ENCODE measurements around the gene RHBDL3. TPM values are rescaled to one million over a fixed set of nuclear protein-coding genes. Genes with fewer than 3 reads are reported as not detected.

Gene RHBDL3
- total RNA-seq, 1 experiment from 2014 or later, result 12.5 TPM

DNA sequence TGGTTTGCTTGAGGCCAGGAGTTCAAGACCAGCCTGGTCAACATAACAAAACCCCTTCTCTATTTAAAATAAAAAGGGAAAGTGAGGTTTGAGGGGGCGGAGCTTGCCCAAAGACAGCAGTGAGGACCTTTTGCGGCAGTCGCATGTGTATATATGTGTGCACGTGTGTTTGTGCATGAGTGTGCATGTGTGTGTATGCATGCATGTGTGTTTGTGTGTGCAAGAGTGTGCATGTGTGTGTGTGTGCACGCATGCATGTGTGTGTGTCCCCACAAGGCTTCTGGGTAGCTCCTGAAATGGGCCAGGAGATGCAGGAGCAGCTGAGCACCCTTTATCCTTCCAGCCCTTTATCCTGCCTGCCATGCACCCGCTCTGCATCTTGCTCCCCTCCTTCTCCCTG, 9.0 kb downstream of the RHBDL3 start:
- Histone ChIP-seq H3K79me1 (ENCODE audit: insufficient read depth, low read depth, low read length, poor library complexity, severe bottlenecking) (no peaks in the 10 kb centered on the region), H4K8ac (replicated peaks; ENCODE audit: insufficient read length, low read depth, low read length) (no peak overlapping the region), H3K9me3 (ENCODE audit: control insufficient read depth, low read depth, low read length) (no peaks in the 10 kb centered on the region), H2AFZ (ENCODE audit: low read length) (no peak overlapping the region), H4K20me1 (ENCODE audit: control insufficient read depth, insufficient read depth, insufficient read length) (peaks cover 2% of the 10 kb centered on the region), H3K18ac (ENCODE audit: insufficient read length, low read depth, low read length) (no peak overlapping the region), H2BK120ac (ENCODE audit: low read depth, low read length, poor library complexity, severe bottlenecking) (no peak overlapping the region), H3K23me2 (ENCODE audit: insufficient read length, low read depth, low read length, poor library complexity, severe bottlenecking) (no peaks in the 10 kb centered on the region), H2AK5ac (ENCODE audit: insufficient read length, low read length) (no peak overlapping the region), H3K79me2 (ENCODE audit: insufficient read depth, low read length) (no peaks in the 10 kb centered on the region), H3K27me3 (ENCODE audit: insufficient read depth, low read length) (no peaks in the 10 kb centered on the region), H3T11ph (ENCODE audit: low read length) (no peak overlapping the region), H3K4ac (ENCODE audit: low read depth, low read length) (no peak overlapping the region), H2BK5ac (ENCODE audit: insufficient read length, low read length) (no peak overlapping the region), H3K4me1 (ENCODE audit: insufficient read depth, low read length) (peaks cover 14% of the 10 kb centered on the region), H4K5ac (ENCODE audit: insufficient read length, low read depth, low read length) (no peak overlapping the region), H3K9ac (ENCODE audit: extremely low read depth, insufficient read length, low read length) (no peak overlapping the region), H2BK15ac (ENCODE audit: low read depth, low read length) (no peak overlapping the region), H2BK20ac (ENCODE audit: low read depth, low read length, poor library complexity, severe bottlenecking) (no peak overlapping the region), H3K23ac (ENCODE audit: insufficient read length, low read depth, low read length) (no peak overlapping the region), H3K27ac (ENCODE audit: insufficient read length, low read depth, low read length) (no peak overlapping the region), H3K4me2 (ENCODE audit: insufficient read depth, insufficient read length, low read length) (no peak overlapping the region), H2BK12ac (ENCODE audit: insufficient read length, low read depth, low read length) (no peak overlapping the region), H3K56ac (ENCODE audit: insufficient read length, low read depth, low read length) (no peak overlapping the region), H3K14ac (ENCODE audit: insufficient read depth, low read length) (no peak overlapping the region), H4K91ac (ENCODE audit: insufficient read length, low read depth, low read length) (no peak overlapping the region)
- Mint-ChIP-seq H3K9me3 (no peaks in the 10 kb centered on the region), H3K27ac (peak overlapping the region in 2 of 3 experiments; percentile 57 to 94; a peak in 3 of 7 replicates), H3K27me3 (ENCODE audit: low read depth) (peaks cover 37% of the 10 kb centered on the region), H3K36me3 (ENCODE audit: insufficient read depth in 1 of 3, low read depth in 3 of 3) (peaks cover 0 to 6% (median 2%) of the 10 kb centered on the region in 3 experiments; a peak in 3 of 7 replicates), H3K4me1 (peaks cover 53 to 75% of the 10 kb centered on the region in 2 experiments), H3K4me3 (peak overlapping the region in 1 of 2 experiments; percentile 42; a peak in 1 of 5 replicates)
- TF ChIP-seq, protein P1, sequence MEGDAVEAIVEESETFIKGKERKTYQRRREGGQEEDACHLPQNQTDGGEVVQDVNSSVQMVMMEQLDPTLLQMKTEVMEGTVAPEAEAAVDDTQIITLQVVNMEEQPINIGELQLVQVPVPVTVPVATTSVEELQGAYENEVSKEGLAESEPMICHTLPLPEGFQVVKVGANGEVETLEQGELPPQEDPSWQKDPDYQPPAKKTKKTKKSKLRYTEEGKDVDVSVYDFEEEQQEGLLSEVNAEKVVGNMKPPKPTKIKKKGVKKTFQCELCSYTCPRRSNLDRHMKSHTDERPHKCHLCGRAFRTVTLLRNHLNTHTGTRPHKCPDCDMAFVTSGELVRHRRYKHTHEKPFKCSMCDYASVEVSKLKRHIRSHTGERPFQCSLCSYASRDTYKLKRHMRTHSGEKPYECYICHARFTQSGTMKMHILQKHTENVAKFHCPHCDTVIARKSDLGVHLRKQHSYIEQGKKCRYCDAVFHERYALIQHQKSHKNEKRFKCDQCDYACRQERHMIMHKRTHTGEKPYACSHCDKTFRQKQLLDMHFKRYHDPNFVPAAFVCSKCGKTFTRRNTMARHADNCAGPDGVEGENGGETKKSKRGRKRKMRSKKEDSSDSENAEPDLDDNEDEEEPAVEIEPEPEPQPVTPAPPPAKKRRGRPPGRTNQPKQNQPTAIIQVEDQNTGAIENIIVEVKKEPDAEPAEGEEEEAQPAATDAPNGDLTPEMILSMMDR (conservative IDR thresholded peaks at IDR 0.05), result no peak
- no CpG with 5 or more reads among the region's 6 CpGs for WGBS (ENCODE audit: extremely low coverage, insufficient read length, low lambda C conversion rate)
- no peak for DNase-seq
